H1 (cell line): ENCODE results near the gene DOK3. TPM values are rescaled to one million over a fixed set of nuclear protein-coding genes. Genes with fewer than 3 reads are reported as not detected.

Source experiments
- ASH2L ChIP-seq: fragments of 200-600, 300-600 bp; sonication (generic); IDR thresholded peaks from one replicate; pipeline ENCODE4 v1.7.1; 2017; ENCODE audit warnings: low read length
- GTF2F1 ChIP-seq: IDR thresholded peaks from 2 replicates; pipeline ENCODE4 v1.6.1; 2012; ENCODE audit warnings: low read depth, low read length, improper control_type of control experiment, borderline replicate concordance
- NRF1 ChIP-seq: IDR thresholded peaks from 2 replicates; pipeline ENCODE4 v1.6.1; 2011; ENCODE audit warnings: mild to moderate bottlenecking, low read depth, low read length, improper control_type of control experiment
- RBBP5 ChIP-seq: IDR thresholded peaks from 2 replicates; pipeline ENCODE4 v1.7.1; 2012; ENCODE audit warnings: low read depth, mild to moderate bottlenecking, inconsistent platforms, low read length, moderate library complexity, borderline replicate concordance
- YY1 ChIP-seq: IDR thresholded peaks from 2 replicates; pipeline ENCODE4 v1.6.1; 2011; ENCODE audit warnings: low read depth, mild to moderate bottlenecking, low read length
- polyA plus RNA-seq, 7 experiments: library from polyadenylated mRNA; depleted of rRNA in 3 of 7; stranded (reverse) in 5 of 7; unstranded in 2 of 7; fragments of >200 nt in 5 of 7; fragments of 200-250 nt in 2 of 7; gene quantifications; 1 replicate in 5 of 7; 2 replicates in 1 of 7; 4 replicates in 1 of 7; pipeline versions ENCODE4 v1.2.1 to v1.2.3, GENCODE V29; 2011 to 2013; ENCODE audit warnings: missing spikeins in 2 of 7, mixed read lengths in 2 of 7
- total RNA-seq: library from RNA; stranded (reverse); fragmentation: NEBNext Ultra II Directional; extraction: Animal tissue kit (Norgen Biotek cat#: 25700); gene quantifications from 2 replicates; pipeline ENCODE4 v1.2.1, GENCODE V29; 2021
- TF ChIP-seq, protein P1 (sequence below): fragments of 300-600 bp; sonication (generic); IDR thresholded peaks from 2 replicates; pipeline ENCODE4 v1.7.1; 2012; ENCODE audit warnings: low read length, moderate library complexity, mild to moderate bottlenecking, inconsistent platforms; ENCODE audit not compliant: insufficient replicate concordance

The DOK3 gene
- total and polyA plus RNA-seq, 2 of the 8 experiments (the other 6 are each of a cell fraction or from before 2014, with no cell fraction given), result 4.2 to 6.4 TPM

DNA sequence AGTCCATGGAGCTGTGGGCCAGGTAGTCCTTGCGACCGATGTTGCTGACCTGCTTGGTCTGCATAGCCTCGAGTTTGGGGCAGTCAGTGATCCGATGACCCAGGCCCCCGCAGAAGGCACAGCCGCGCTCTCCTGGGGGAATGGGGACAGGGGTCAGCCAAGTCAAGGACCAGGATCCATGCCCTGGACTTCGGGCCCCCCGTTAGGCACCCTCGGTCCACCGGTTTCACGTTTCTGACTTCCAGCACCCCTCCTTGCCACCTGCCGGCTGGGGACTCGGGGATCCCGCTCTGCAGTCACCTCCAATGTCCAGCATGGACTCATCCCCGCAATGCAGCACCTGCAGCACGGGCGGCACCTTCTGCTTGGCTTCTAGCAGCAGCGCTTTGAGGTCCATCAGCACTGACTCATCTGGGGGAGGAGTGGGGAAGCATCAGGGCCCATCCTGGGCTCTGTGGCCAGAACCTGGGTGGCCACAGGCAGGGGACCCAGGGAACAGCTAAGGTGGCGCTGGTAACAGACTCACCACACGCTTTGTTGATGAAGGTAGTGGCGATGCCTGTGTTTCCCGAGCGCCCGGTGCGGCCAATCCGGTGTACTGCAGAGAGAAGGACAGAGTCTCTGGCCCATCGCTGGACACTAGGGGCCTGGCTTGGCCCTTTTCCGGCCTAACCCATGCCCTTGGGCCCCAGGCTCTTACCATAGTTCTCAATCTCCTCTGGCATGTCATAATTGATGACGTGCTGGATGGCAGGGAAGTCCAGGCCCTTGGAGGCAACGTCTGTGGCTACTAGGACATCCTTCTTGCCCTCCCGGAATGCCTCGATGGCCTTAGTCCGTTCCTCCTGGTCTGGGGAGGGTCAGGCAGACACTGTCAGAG, 2.4 kb upstream of the DOK3 start (continued):
- TF ChIP-seq, protein P1, sequence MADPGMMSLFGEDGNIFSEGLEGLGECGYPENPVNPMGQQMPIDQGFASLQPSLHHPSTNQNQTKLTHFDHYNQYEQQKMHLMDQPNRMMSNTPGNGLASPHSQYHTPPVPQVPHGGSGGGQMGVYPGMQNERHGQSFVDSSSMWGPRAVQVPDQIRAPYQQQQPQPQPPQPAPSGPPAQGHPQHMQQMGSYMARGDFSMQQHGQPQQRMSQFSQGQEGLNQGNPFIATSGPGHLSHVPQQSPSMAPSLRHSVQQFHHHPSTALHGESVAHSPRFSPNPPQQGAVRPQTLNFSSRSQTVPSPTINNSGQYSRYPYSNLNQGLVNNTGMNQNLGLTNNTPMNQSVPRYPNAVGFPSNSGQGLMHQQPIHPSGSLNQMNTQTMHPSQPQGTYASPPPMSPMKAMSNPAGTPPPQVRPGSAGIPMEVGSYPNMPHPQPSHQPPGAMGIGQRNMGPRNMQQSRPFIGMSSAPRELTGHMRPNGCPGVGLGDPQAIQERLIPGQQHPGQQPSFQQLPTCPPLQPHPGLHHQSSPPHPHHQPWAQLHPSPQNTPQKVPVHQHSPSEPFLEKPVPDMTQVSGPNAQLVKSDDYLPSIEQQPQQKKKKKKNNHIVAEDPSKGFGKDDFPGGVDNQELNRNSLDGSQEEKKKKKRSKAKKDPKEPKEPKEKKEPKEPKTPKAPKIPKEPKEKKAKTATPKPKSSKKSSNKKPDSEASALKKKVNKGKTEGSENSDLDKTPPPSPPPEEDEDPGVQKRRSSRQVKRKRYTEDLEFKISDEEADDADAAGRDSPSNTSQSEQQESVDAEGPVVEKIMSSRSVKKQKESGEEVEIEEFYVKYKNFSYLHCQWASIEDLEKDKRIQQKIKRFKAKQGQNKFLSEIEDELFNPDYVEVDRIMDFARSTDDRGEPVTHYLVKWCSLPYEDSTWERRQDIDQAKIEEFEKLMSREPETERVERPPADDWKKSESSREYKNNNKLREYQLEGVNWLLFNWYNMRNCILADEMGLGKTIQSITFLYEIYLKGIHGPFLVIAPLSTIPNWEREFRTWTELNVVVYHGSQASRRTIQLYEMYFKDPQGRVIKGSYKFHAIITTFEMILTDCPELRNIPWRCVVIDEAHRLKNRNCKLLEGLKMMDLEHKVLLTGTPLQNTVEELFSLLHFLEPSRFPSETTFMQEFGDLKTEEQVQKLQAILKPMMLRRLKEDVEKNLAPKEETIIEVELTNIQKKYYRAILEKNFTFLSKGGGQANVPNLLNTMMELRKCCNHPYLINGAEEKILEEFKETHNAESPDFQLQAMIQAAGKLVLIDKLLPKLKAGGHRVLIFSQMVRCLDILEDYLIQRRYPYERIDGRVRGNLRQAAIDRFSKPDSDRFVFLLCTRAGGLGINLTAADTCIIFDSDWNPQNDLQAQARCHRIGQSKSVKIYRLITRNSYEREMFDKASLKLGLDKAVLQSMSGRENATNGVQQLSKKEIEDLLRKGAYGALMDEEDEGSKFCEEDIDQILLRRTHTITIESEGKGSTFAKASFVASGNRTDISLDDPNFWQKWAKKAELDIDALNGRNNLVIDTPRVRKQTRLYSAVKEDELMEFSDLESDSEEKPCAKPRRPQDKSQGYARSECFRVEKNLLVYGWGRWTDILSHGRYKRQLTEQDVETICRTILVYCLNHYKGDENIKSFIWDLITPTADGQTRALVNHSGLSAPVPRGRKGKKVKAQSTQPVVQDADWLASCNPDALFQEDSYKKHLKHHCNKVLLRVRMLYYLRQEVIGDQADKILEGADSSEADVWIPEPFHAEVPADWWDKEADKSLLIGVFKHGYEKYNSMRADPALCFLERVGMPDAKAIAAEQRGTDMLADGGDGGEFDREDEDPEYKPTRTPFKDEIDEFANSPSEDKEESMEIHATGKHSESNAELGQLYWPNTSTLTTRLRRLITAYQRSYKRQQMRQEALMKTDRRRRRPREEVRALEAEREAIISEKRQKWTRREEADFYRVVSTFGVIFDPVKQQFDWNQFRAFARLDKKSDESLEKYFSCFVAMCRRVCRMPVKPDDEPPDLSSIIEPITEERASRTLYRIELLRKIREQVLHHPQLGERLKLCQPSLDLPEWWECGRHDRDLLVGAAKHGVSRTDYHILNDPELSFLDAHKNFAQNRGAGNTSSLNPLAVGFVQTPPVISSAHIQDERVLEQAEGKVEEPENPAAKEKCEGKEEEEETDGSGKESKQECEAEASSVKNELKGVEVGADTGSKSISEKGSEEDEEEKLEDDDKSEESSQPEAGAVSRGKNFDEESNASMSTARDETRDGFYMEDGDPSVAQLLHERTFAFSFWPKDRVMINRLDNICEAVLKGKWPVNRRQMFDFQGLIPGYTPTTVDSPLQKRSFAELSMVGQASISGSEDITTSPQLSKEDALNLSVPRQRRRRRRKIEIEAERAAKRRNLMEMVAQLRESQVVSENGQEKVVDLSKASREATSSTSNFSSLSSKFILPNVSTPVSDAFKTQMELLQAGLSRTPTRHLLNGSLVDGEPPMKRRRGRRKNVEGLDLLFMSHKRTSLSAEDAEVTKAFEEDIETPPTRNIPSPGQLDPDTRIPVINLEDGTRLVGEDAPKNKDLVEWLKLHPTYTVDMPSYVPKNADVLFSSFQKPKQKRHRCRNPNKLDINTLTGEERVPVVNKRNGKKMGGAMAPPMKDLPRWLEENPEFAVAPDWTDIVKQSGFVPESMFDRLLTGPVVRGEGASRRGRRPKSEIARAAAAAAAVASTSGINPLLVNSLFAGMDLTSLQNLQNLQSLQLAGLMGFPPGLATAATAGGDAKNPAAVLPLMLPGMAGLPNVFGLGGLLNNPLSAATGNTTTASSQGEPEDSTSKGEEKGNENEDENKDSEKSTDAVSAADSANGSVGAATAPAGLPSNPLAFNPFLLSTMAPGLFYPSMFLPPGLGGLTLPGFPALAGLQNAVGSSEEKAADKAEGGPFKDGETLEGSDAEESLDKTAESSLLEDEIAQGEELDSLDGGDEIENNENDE, result no peak
- TF ChIP-seq YY1 (no peak), ASH2L (no peak), NRF1 (no peak), GTF2F1 (no peak), RBBP5 (no peak)
